GM21786 (cell line): ENCODE results near the gene PTOV1.
A peak's percentile ranks its signal among the peaks of the same experiment; 100 is the strongest.

Experiments
- ATAC-seq: cut with Tn5 transposase; IDR thresholded peaks from one replicate; pipeline ENCODE4 v1.9.1; 2021; ENCODE audit not compliant: unreplicated experiment

PTOV1 gene

GRCh38 chr19:49873129-49873521 lies 22.2 kb downstream of the PTOV1 start:
- ATAC-seq, result no peak

DNA sequence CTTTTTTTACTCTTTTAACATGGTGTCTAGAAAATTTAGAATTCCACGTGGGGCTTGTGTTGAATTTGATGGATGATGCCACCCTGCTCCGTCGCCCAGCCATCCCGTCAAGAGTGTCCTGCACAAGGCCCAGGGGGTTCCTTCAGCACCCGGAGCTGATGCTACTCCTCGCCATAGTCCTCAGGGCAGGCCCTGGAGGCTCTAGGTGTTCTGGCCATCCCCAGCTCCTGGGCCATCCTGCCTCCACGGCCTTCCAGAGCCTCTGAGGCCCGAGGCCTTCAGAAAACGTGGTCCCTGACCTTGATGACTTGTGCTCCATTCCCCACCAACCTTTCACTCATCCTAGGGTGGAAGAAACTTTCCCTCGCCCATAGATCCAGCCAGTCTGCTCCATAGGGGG lies 22.9 kb downstream of the PTOV1 start:
- no peak for ATAC-seq

DNA sequence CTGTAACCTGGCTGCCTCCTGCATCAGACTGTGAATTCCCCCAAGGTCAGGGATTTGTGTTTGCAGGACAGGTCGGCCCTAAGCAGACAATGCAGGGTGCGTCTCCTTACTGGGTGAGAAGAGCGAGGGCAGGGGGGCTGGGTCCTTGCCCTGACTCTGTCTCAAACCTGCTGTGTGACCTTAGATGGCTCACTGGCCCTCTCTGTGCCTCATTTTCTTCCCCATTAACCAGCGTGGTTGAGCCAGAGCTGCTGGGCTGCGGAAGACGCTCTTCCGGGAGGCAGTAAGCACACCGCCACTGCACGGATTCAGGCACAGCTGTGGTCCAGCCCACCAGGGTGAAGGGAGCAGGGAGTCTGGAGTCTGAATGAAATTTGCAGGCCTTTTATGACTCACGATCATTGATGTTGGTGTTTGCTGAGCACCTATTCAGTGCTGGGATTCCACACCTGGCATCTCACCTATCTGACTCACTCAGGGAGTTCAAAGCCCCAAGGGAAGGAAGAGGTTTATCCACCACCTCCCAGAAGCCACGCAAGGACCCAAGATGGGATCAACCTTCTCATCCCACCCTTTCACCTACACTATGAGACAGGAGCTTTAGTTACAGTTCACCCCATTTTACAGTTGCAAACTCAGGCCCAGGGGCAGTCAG lies 23.7 kb downstream of the PTOV1 start:
- ATAC-seq, result no peak

- ATAC-seq, result no peak
Observed at GRCh38 chr19:49875177-49875576, 24.2 kb downstream of the PTOV1 start.

- ATAC-seq, result no peak
Observed at GRCh38 chr19:49875857-49876421, 25.0 kb downstream of the PTOV1 start.

DNA sequence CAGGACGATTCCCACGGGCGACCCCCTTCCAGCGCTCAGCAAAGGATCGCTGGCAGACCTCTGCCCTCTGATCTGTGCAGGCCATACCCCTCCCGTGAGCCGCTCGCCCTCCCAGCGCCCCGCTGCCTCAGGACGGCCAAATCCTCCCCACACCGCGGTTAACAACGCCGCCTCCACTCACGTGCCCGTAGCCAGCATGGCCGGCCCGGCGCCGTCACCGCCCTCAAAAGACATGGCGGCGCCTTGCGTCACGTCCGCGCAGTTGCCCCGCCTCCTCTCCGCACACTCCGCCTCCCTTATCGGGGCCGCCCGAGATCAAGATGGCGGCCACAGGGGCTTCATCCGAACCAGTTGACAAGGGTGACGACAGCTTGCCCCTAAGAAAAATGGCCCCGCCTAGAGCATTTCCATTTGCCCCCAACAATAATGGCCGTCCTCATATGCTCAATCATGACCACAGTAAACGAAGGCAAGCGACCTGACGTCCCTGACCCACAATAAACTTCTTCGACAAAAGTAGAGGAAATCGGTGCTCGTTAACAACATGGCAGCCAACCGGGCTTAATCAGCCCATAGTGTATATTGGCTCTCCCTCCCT lies 25.6 kb downstream of the PTOV1 start:
- peak; percentile 45 for ATAC-seq

DNA sequence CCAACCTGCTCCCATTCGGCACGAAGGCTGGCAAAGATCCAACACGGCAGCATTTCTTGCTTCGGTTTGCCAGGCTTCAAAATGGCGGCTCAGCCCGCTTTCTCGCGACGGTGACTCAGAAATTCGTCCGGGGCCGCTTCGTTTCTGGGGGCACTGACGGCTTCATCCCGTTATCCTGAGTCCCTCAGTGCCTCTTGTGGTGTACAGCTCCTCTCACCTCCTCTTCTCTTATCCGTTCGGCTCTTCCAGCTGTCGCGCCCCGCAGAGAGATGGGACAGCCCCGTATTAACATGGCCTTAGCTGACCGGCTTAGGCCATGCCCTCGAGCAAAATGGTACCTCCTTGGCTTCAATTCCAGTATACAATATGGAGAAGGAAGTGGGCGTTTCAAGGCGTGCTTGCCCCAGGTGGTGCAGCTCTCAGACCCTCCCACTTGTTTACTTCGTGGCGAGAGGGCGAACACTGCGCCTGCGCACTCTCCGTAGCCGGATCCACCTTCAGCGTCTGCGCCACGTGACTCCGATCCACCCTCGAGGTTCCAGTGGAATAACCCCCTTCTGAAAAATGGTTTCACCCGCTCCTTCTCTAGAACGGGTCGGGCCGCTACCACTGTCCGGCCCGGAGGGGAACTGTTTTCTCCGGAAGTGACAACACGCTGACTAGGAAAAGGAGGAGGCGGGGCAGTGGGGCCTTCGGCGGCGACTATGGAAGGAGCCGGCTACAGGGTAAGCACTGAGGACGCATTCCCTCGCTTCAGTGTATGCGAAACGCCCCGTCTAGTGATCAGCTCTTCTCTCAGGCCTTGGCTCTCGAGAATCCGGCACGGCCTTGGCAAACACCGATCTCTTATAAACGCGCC lies 26.3 kb downstream of the PTOV1 start, which contains the start of the genes AKT1S1 and TBC1D17:
Gene AKT1S1 (minus strand): TSS at position 336 of the 859 bp plus-strand sequence. CDS start 4,060 bp downstream, outside the sequence.
Gene TBC1D17 (plus strand): TSS at position 683 of the 859 bp plus-strand sequence. CDS start 22 bp downstream, at position 705.
- ATAC-seq, result peak; percentile 62

GRCh38 chr19:49877879-49878743 lies 27.2 kb downstream of the PTOV1 start:
- peak; percentile 49 for ATAC-seq

- no peak for ATAC-seq
Observed at GRCh38 chr19:49878744-49879070, 27.7 kb downstream of the PTOV1 start.

DNA sequence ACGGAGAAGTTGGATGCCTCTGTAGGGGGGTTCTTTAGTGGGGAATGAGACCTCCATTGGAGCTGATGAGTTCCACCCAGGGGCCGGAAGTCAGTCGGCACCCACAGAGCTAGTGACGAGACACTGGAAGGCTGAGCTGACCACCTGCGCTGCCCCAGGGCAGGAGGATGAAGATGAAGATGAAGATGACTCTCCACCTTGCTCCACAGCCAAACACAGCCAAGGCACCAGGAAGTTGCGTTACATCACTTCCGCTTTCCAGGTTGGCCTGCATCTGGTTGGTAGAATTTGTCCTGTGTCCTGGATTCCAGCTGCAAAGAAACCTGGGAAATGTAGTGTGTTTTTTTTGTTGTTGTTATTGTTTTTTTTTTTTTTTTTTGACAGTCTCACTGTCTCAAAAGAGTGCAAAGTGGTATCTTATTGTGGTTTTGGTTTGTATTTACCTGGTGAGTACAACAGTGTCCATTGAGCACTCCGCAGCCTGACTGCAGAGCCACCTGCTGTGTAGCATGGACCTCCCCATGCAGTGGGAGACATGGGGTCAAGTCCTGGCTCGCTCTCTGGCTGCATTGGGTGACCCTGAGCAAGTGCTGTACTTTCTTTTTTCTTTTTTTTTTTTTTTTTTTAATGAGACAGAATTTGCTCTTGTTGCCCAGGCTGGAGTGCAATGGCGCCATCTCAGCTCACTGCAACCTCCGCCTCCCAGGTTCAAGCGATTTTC lies 28.4 kb downstream of the PTOV1 start:
- no peak for ATAC-seq

DNA sequence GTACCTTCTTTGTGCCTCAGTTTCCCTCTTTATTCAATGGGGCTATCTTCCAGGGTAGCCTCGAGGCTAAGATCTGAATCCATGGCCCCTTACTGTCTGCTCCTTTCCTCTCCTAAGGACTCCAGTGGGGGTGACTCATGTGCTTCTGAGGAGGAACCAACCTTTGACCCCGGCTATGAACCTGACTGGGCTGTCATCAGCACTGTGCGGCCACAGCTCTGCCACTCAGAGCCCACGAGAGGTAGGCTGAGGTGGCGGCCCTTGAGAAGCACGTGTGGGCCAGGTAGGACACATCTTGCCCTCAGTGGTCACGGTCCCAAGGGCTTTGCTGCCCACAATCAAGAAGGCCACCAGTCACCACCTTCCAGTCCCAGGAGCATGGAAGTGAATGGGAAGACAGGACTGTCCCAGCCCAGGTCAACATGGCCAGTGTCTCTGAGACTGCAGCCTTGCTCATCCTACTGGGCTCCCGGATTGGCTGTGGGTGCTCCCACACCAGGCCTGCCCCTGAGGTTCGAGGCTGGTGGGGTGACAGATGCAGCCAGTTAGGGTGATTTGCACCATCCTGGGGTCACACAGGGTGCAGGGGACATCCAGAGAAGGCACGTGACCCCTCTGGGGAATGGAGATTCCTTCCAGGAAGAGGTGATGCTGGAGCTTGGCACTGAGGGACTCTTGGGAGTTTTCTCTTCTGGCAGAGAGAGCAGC lies 29.4 kb downstream of the PTOV1 start:
- ATAC-seq, result no peak

GRCh38 chr19:49881186-49881585 lies 30.2 kb downstream of the PTOV1 start:
- ATAC-seq, result no peak

GRCh38 chr19:49881672-49882394 lies 30.9 kb downstream of the PTOV1 start:
- ATAC-seq, result no peak

DNA sequence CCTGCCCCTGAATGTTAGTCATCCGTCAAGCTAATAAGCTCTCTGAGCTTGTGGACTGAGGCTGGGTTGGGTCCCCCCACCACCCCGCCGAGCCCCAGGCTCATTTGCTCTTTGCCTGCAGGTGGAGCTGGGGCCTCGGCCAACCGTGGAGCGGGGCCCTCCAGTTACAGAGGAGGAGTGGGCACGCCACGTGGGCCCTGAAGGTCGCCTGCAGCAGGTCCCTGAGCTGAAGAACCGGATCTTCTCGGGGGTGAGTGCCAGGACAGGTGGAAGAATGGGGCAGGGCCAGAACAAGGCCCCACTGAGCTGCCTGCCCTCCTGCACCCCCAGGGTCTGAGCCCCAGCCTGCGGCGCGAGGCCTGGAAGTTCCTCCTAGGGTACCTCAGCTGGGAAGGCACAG lies 31.7 kb downstream of the PTOV1 start:
- no peak for ATAC-seq

DNA sequence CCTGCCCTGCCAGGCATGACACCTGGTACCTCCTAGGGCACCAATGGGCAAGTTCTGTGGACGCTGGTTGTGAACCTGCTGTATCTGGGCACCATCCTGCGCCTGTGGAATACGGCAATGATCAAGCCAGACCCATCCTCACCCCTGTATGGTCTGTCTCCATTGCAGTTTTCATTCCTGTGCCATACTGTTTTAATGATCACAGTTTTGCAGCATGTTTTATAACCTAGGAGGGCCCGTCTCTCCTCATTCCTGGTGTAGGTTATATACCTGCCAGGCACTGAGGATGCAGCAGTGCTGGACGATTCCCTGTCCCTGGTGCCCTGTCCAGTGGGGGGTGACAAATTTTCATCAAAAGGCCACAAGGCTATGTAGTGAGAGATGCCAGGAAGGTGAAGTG lies 32.1 kb downstream of the PTOV1 start:
- no peak for ATAC-seq

DNA sequence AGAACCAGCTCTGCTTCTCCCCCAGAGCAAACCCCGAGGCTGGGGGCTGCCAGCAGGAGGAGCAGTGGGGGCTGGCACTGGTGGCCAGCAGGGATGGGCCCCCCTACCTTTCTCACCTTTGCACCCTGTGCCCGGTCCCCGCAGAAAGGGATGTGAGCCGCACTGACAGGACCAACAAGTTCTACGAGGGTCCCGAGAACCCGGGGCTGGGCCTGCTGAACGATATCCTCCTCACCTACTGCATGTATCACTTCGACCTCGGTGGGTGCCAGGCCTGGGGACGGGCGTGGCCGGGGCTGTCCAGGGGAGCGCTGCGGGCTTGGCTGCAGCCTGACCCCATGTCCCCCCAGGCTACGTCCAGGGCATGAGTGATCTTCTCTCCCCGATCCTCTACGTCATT lies 33.1 kb downstream of the PTOV1 start:
- no peak for ATAC-seq

GRCh38 chr19:49884760-49885159 lies 33.8 kb downstream of the PTOV1 start:
- ATAC-seq, result no peak

- no peak for ATAC-seq
Observed at GRCh38 chr19:49887037-49887664, 36.2 kb downstream of the PTOV1 start.
